GM19240 (cell line): Measurements from ENCODE around the gene COBL.

ENCODE experiments used
- DNase-seq: peaks from one replicate; pipeline ENCODE4 v3.0.0; 2011; ENCODE audit warnings: low spot score; ENCODE audit not compliant: insufficient read length

The COBL gene

DNA sequence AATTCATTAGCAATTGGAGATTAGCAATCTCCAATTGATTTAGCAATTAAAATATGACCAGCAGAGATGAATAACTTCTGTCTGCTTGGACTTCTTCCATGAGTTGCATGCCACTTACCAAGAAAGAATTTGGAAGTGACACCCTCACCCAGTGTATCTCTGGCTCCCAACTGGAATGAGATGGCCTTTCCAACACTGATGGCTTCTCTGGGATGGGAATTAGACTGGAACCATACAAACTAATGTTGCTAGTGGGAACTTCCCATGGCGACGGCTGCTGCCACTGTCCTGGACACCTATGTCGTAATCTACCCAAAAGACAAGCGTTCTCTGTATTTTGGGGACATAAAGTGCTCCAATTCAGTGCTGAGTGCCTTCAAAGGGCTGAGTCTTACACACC is 192.3 kb downstream of the COBL start:
- no peak for DNase-seq

GRCh38 chr7:51123322-51124019 is 193.1 kb downstream of the COBL start:
- DNase-seq = no peak

- no peak for DNase-seq
Observed at GRCh38 chr7:51121931-51122425, 194.6 kb downstream of the COBL start.

DNA sequence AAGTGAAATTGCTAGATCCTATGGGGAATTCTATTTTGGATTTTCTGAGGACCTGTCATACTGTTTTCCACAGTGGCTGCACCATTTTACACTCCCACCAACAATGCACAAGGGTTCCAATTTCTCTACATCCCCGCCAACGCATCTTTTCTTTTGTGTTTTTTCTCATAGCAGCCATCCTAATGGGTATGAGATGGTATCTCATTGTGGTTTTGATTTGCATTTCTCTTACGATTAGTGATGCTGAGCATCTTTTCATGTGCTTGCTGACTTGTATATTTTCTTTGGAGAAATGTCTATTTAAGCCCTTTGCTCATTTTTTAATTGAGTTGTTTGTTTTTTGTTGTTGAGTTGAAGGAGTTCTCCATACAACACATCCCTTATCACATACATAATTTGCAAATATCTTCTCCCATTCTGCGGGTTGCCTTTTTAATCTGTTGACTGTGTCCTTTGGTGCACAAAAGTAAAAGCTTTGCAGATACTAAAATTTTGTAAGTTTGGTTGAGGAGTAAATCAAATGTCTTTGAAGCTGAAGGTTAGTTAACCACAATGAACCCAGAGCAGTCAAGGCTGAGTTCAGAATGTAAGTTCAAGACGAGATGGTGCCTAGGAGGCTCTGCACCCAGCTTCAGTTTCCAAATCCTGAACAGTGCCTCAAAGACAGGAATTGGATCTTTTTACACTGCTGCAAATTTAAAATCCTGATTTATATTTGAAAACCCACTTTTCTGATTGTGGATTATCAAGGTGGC is 195.4 kb downstream of the COBL start:
- no peak for DNase-seq

GRCh38 chr7:51118628-51119027 is 198.0 kb downstream of the COBL start:
- DNase-seq = no peak

DNA sequence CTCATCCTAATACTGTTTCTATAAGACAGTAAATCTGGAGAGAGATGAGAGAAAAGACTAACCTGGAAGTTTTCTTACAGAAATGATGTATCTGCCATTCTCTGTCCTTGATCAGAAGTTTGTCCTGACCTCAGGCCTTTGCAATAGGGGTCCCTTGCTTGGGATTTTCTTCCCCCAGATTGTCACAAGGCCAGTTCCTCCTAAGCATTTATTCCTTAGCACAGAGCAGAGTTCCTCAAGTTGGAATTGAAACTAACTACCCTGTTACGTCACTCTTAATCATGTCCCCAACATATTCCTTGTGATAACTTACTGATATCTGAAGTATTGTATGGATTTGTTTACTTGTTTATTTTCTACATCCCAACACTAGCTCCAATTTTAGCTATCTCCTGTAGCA is 202.1 kb downstream of the COBL start:
- no peak for DNase-seq

GRCh38 chr7:51113962-51114361 is 202.6 kb downstream of the COBL start:
- DNase-seq = no peak

GRCh38 chr7:51113560-51113959 is 203.0 kb downstream of the COBL start:
- no peak for DNase-seq

GRCh38 chr7:51111241-51111940 is 205.2 kb downstream of the COBL start:
- no peak for DNase-seq

DNA sequence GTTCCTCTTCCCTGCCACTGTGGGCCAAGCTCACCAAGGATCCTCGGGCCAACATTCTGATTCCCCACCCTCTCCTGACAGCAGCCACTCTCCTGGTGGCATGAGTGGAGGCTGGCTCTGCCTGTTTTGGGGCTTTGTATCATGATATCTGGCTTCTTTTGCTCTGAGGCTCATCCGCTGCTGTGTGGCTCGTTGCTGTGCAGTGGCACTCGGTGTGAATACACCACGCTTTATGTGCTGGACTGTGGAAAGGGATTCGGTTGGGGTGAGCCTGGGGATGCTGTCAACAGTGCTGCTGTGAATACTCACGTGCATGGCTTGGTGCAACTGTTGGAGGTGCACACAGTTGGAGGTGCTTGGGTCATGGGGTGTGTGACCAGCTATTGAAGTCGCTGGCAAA is 208.5 kb downstream of the COBL start:
- DNase-seq = no peak

DNA sequence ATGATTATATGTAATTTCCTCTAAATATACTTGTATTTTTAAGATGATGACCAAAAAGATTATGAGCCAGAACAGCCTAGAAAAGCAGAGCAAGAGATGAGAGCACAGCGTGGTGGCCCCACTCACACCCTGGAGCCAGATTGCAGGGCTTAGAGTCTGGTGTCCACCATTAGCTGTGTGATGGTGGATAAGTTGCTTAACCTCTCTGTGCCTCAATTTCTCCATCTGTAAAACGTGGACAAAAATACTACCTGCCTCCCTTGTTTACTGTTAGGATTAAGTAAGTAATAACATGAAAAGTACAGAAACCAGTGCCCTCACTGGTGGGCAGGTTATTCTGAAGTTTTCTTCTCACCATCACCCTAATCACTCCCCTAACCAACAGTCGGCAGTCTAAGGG is 212.3 kb downstream of the COBL start:
- no peak for DNase-seq

GRCh38 chr7:51103718-51104117 is 212.9 kb downstream of the COBL start:
- no peak for DNase-seq

DNA sequence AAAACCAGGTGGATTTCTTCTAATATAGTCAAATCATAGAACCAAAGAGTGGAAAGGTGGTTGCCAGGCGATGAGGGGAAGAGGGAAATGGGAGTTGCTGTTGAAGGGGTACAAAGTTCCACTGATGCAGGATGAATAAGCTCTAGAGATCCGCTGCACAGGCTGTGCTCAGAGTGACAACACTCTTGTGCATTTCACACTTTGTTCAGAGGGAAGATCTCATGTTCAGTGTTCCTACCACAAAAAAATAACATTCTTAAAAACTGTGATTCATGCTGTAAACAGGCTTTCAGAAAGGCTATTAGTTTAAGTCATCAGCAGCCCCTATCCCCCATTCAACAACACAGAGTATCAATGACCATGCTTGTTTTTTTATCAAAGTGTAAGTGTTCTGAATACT is 213.8 kb downstream of the COBL start:
- DNase-seq = no peak

- no peak for DNase-seq
Observed at GRCh38 chr7:51101111-51101757, 215.4 kb downstream of the COBL start.

GRCh38 chr7:51090411-51090810 is 226.2 kb downstream of the COBL start:
- no peak for DNase-seq

DNA sequence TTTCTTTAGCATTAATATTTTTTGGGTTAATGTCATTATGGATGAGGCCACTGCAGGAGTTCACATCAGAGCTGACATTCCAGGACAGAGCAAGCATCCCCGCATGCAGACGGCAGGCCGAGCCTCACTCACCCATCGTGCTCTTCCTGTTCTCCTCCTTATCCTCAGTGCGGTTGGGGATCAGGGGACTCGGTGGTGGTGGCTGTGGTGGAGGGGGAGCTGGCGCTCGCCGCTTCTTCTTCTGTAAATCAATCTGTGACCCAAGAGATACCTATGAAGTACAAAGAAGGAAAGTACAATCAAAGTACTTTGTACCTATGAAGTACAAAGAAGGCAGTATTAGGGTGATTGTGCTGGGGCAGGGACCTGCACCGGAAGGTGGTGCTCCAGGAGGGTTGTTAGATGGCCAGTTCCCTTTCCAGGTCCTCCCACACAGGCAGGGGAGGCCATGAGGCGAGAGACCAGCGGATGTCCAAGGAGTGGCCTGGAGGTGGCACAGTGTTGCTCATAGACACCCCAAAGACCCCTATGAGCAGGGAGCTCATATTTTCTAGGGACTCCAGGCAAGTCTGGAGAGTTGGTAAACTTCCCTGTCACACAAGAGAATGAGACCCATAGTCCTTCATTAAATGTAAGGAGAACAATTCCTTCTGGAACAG is 231.4 kb downstream of the COBL start:
- no peak for DNase-seq

- DNase-seq = no peak
Observed at GRCh38 chr7:51084121-51084520, 232.5 kb downstream of the COBL start.

GRCh38 chr7:51082940-51083533 is 233.6 kb downstream of the COBL start:
- DNase-seq = no peak

DNA sequence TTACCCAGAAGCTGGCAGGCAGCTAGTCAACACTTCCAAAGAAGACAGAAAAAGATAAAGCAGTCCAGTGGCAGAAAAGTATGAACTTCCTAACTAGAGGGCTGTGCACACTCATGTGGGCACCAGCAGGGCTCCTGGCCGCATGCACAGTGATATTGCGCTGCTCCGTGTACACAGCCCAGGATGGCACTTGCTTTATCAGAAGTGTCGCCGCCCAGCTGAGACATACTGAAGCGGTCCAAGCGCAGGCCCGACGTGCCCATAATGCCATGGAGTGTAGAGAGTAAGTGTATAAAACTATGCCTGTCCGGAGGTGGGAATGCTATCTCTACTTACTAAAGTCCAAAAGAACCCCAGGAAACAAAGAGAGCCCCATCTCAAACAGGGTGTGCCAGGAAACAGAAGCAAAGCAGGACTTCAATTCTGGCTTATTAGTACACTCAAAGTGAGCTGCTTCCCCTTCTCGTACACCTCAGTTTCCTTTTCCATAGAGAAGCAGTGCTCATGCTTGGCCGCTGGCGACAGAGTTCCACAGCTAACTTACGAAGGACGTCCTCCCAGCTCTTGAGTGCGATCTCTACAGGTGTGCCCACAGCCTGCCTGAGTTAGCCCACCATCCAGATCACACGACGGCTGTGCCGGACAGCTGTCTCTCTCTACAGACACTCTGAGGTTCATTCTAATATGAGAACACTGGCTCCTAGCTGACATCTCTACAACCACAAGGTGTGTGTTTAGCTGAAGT is 234.3 kb downstream of the COBL start:
- DNase-seq = no peak

- DNase-seq = no peak
Observed at GRCh38 chr7:51081270-51081890, 235.2 kb downstream of the COBL start.
